COLO668 (cell line): ENCODE measurements around the gene CCHCR1.
"Not testable (repeated sequence)": the region's sequence is repeated elsewhere in the genome, so short reads cannot be mapped to it uniquely, and the experiment has no call there.

Experiments used
- DNase-seq: peaks from one replicate; lab custom pipeline; 2025; ENCODE audit not compliant: unreplicated experiment; lab: John Stamatoyannopoulos, UW

CCHCR1 gene

DNA sequence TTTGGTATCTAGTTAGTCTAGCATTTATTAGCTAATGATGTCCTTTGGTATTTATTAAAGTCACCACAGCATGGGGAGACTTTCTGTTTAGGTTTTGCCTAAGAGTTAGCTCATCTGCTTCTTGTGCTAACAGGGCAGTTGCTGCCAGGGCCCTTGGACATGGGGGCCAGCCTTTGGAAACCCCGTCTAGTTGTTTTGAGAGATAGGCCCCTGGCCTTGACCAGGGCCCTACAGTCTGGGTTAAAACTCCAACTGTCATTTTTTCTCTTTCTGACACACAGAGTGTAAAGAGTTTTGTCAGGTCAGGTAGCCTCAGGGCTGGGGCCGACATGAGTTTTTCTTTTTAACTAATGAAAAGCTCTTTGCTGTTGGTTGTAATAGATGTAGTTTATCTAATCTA, 25.7 kb upstream of the CCHCR1 start:
- DNase-seq = not testable (repeated sequence)

DNA sequence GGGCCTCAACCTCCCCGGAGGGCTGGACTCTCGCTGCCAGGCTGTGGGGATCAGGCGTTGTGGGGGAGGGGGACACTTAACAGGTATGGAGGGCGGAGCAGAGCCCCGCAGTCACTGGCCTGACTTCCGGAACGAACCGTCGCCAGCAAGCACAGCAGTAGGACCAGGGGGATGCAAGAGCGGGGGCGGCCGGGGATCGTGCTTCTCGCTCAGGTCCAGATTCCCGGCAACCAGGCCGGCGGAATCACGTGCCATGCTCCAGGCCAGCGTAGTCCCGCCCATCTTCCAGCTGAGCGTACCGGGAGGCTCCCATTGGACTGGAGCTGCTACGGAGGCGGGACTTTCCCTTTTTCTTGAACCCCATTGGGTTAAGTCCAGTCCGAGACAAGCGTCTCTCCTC, 22.9 kb upstream of the CCHCR1 start:
- DNase-seq = no peak

DNA sequence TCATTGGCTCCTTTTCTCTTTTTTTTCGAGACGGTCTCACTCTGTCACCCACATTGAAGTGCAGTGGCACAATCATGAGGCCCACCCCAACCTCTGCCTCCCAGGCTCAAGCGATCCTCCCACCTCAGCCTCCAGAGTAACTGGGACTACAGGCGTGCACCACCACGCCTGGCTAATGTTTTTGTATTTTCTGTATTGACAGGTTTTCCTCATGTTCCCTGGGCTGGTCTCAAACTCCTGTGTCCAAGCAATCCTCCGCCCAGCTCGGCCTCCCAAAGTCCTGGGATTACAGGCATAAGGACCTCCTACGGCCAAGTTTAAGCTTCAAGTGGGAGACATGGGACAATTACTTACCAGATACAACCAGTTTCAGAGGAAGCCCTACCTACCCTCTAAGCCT, 22.3 kb upstream of the CCHCR1 start:
- DNase-seq = no peak

DNA sequence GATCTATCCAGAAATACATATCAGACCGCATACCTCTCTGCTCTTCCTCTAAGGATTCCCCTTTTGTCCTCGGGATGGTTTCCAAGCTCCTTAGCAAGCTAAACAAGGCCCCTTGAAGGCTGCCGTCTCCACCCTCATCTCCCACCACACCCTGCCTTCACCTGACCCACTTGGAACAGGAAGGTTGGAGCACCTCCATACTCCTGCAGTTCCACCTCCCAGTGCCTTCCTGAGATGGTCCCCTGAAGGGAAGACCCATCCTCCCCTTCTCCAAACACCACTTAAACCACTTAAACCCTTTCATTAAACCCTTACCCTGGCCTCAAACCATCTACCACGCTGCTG, 21.4 kb upstream of the CCHCR1 start:
- DNase-seq = no peak

DNA sequence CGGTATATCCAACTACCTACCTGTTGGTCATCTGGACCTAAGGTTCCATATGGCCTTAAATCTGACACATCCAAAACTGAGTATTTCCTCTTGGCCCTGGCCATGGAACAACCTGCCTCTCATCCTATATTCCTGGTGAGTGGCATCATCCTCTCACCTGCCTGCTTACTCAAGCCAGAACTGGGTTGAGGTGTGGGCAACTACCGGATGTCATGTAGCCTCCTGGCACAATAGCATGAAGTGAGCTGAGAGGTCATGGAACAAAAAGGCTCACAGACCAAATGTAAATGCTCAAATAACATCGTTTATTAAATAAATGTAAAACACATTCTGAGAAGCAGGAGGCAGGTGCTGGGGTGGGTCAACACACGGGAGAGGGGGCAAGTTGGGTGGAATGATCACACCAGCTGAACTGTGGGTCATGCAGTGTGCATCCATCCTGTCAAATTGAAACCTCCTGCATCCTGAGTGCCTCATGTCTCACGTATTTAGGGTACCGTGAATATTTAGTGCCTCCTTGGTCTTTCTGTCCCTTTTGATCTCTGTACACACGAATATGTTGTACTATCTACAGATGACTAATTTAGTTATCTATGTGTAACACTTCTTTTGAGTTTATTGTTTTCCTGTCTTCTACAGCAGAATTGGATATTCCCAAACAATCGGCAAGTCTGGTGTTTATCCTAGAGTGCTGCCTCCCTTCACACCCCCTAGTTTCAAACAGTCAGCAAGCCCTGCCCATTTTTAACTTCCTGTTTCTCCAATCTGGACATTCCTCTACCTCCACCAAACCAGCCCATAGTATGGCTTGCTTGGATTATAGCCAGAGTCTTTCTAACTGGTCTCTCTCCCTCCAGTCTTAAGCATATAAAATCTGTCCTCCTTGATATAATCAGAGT, 20.8 kb upstream of the CCHCR1 start:
- no peak for DNase-seq

DNA sequence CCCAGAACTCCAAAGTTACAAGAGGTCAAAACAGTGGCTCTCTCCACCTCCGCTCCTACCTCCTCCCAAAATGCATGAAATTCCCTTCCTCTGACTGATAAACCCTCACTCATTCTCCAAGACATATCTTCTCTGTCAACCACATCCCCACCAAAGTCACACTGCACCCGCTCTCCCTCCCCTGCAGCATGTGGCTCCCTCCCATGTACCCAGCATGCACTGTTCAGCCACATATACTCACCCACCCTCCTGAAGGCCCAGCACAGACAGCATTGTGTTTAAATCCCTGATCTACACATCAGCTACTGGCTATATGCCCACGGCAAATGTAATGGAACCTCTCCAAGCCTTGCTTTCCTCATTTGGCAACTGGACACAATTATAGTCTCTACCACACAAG, 18.4 kb upstream of the CCHCR1 start:
- DNase-seq = no peak

DNA sequence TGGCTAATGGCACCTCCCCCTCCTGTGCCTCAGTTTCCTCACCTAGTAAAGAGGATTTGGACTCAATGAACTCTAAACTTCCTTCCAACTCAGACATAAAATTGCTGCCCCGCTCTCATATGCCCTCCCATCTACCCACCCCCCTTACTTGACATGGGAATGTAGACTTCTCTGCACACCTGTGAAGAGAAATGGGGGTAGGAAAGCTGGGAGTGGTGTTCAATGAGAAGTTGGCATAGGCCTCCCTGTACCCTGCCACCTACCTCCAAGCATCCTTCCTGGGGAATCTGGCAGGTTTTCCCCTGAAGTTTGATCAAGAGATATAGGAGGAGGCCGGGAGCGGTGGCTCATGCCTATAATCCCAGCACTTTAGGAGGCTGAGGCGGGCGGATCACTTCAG, 16.8 kb upstream of the CCHCR1 start:
- DNase-seq = no peak

DNA sequence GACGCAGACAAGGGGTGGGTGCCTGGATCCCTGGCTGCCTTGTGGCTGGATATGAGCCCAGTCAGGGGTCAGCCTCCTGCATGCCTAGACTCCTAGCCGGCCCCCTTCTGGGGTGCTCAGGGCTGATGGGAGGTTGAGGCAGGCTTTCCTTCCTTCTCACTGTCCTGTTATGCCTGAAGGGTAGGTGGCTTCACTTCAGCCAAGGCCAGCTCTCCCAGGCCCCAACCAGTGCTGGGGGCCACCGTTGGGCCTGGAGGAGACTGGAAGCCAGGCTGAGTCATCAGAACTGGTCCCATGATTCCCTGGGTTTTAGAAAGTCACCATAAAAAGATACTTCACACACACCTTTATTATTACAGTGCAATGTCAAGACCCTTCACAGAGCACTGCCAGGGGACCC, 15.8 kb upstream of the CCHCR1 start:
- no peak for DNase-seq

DNA sequence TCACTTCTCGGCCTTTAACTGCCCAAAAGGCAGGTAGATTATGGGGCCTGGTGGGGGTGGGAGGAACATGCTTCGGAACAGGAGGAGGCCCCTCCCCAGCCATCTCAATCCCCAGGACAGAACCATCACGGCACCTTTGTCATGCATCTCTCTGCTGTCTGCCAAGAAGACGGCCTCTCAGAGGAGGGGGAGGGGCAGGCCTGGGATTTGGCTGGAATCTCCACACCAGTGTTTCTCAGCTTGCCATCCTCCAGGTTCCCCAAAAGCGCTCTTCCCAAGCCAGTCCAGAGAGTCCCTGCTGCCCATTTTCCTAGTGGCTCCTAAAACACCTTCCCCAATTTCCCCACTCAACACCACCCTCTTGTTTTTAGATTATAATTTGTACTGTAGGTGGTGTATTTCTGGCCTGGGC, 15.4 kb upstream of the CCHCR1 start:
- no peak for DNase-seq

DNA sequence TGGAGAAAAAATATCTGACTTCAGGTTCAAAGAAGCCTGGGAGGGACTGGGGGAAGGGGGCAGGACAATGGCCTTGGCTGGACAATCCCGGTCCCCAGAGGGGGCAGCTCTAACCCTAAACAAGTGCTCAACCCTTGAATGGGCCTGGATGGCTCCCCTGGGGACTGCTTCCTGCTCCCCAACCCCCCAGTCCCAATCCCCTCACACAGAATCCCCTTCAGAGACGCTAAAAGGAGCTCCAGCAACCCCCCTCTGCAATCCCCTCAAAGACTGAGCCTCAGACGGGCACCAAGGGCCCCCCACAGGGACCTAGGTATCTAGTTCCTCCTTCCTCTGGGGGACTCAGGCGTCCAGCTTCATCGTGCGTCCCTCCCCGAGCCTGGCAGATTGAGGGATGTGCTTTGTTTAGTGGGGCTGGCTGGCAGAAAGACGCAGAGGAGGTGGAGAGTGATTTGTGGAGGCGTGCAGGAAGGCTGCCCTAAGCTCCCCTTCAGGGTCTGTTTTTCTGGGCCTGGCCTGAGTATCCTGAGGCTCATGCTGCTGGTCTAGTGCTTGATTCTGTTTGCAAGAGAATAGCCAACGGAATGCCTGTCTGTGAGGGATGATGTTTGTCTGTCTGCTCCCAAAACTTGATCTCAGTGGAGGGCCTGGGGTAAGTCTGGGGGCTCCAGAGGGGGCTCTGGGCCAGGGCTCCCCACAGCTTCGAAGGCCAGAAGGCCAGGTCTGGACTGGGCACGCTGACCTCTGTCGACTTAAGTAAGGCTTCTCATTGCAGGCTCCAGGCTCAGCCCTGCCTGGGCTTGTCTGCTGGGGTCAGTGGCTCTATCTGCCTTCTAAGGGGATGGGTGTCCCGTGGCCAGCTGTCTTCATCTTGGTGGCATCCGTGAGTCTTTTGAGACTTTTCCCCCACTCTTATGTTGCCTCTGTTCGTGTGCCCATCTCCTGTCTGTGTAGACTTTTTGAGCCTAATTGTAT, 14.6 kb upstream of the CCHCR1 start:
- DNase-seq = no peak

DNA sequence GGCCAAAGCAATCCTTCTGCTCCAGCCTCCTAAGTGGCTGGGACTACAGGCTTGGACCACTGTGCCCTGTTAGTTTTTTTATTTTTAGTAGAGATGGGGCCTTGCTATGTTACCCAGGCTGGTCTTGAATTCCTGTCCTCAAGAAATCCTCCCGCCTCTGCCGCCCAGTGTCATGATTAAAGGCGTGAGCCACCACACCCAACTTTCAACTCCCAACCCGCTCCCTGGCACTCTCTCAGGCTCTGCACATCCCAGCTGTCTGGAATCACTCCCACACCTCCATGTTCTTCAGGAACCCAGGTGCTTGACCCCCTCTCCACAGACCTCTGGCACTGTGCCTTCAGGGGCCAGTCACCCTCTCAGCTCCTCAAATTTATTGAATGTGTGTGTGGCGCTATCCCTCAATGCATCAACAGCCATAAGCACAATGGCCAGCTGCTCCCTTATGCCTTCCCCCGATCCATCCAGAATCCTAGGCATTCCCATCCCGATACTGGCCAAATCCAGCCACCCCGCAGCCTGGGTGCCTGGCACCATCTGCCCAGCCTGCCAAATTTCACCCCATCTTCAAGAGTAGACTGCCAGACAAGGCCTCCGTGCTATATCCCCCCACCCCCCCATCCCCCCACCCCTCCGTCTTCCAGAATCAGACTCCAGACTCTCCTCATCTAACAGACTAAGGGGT, 13.5 kb upstream of the CCHCR1 start:
- DNase-seq = no peak

DNA sequence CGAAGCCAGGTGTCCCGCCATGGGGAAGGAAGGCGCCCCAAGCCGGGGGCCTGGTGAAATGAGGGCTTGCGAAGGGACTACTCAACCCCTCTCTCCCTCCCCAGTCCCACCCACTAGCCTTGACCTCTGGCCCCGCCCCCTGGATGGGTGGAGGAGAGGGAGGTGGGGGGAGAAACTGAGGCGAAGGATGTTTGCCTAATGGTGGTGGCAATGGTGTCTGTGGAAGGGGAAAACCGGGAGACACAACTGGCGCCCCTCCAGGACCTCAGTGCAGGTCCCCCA, 12.9 kb upstream of the CCHCR1 start, which contains the start of gene POU5F1:
Gene POU5F1, minus strand, starts transcription at position 83 of the 282 bp plus-strand sequence. Its CDS starts 62 bp downstream, at position 21.
- no peak for DNase-seq

DNA sequence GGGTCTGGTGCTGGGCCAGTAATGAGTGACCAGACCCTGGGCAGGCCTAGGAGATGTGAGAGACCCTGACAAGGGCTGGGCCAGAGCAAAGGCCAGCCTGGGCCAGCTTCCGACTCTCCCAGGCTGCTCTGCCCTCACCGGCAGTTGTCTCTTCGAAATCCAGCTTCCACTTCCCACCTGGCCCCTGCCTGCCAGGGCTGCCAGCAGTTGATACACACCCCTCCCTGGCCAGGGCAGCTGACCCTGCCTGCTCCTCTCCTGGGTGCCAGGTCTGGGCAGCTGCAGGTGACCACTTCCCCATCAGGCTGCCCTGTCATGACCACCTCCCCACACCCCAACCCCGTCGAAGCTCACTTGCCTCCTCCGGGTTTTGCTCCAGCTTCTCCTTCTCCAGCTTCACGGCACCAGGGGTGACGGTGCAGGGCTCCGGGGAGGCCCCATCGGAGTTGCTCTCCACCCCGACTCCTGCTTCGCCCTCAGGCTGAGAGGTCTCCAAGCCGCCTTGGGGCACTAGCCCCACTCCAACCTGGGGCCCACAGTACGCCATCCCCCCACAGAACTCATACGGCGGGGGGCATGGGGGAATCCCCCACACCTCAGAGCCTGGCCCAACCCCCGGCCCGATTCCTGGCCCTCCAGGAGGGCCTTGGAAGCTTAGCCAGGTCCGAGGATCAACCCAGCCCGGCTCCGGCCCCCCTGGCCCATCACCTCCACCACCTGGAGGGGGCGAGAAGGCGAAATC, 12.4 kb upstream of the CCHCR1 start:
- not testable (repeated sequence) for DNase-seq

DNA sequence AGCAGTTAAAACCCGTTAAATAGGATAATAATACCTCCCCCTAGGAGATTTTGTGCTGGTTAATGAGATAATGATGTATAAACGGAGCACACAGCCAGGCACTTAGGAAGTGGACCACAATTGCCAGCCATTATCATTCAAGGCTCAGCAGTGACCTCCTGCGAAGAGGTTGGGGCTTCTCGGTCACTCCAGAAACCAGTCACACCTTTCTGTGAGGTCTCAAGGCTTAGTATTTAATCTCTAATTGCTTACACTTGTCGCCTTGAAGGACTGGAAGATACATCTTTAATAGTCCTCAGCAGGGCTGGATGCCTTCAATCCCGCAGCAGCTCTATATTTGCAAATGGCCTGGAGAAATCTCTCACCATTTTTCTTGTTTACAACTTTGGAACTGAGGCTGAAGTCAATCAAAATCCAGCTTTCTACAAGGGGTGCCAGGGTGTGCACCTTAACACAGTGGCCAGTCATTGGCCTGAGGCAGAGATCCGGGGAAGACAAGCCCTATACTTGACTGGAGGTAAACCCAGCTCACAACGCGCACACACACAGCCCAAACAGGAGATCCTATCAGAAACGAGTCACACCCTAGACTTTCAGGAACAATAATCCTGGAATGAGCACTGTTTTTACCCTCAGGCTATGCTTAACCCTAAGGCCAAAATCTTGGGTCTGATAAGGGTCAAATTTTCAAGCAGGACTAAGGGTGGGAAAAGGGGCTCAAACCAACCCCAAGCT, 11.7 kb upstream of the CCHCR1 start:
- no peak for DNase-seq

DNA sequence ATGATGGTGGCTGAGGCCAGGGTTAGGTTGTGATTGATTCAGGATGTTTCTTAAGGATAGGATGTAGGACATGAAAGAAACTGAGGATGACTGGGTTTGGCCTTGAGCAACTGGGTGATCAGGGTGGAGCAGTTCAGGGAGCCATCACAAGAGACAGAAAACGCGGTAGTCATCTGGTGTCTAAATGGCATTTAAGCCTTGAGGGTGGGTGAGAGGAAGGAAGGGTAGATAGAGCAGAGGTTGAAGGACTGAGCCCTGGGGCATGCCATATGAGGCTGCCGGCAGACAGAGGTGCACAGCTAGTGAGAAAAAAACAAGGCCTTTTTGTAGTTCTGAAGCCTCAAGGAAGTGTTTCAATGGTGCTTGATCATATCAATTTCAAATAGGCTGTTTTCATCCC, 11.0 kb upstream of the CCHCR1 start:
- DNase-seq = no peak

DNA sequence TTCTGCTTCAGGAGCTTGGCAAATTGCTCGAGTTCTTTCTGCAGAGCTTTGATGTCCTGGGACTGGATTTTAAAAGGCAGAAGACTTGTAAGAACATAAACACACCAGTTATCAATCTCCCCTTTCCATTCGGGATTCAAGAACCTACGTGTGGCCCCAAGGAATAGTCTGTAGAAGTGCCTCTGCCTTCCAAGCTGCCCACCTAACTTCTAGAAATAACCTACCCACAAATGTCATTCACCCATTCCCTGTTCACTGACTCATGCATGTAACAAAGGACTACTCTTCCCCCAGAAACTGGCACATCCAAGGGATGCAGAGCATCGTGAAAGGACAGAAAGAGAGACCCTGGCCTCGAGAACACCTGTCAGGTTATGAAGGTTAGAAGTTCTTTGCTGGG, 8.4 kb upstream of the CCHCR1 start:
- DNase-seq = no peak

DNA sequence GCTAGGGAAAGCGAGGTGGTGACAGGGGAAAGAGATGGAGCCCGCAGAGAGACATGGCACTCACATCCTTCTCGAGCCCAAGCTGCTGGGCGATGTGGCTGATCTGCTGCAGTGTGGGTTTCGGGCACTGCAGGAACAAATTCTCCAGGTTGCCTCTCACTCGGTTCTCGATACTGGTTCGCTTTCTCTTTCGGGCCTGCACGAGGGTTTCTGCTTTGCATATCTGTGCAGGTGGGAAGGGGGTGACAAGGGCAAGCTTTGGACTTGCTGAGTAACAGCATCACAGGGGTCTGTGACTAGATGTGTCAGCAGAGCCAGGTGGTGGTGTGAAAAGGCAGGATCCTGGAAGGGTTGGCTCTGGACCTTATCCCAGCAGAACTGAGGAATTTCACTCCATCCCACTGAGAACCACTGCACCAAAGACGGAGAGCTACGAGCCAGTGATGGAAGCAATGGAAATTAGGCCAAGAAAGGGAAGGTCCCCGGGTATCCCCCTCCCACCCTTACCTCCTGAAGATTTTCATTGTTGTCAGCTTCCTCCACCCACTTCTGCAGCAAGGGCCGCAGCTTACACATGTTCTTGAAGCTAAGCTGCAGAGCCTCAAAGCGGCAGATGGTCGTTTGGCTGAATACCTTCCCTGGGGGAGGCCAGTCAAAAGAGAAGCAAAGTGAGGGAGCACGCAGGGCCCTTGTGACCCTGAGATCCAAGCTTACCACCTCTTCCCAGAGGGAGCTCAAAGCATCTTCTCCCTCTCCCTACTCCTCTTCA, 7.6 kb upstream of the CCHCR1 start:
- not testable (repeated sequence) for DNase-seq

DNA sequence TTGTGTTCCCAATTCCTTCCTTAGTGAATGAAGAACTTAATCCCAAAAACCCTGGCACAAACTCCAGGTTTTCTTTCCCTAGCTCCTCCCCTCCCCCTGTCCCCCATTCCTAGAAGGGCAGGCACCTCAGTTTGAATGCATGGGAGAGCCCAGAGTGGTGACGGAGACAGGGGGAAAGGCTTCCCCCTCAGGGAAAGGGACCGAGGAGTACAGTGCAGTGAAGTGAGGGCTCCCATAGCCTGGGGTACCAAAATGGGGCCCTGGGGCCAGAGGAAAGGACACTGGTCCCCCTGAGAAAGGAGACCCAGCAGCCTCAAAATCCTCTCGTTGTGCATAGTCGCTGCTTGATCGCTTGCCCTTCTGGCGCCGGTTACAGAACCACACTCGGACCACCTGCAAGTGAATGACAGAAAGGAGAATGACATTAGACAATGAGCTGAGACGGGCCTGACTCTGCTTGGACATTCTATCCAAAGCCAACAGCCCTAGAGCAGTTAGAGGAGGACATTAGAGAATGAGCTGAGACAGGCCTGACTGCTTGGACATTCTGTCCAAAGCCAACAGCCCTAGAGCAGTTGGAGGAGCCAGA, 7.0 kb upstream of the CCHCR1 start:
- not testable (repeated sequence) for DNase-seq

DNA sequence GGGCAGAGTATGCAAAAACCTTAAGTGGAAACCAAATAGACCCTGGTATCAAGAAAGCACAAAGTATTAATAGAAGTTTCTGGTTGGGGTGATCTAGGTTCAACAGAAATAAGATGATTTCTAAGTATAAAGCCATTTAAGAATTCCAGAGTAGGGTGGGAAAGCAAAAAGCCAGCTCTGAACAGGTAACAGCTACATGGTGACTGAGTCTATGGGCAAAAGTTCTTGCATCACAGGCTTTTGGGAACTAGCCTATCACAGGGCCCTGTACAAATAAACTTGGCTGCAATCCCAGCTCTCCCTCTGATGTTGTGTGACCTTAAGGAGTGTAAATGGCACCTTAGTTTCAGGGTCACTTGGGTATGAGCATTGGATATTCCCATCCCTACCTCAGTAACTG, 6.3 kb upstream of the CCHCR1 start:
- DNase-seq = no peak
